Ovary (tissue), 9 donors: ENCODE measurements around the gene PHF3. TPM values are rescaled to one million over a fixed set of nuclear protein-coding genes. Genes with fewer than 3 reads are reported as not detected.

Source experiments
- DNase-seq, 5 donors: peaks; one replicate each; pipeline ENCODE4 v3.0.0-alpha.2; 2019 to 2020
- H3K27ac ChIP-seq, 2 donors: fragments of 200-600 bp; one replicate each; pipeline versions ENCODE4 v1.5.1 to v1.8.0; 2019 to 2022
- H3K27me3 ChIP-seq: fragments of 200-600 bp; one replicate; pipeline ENCODE4 v1.8.0; 2022
- H3K36me3 ChIP-seq: fragments of 200-600 bp; sonication (generic); one replicate; pipeline ENCODE4 v1.5.1; 2019
- H3K4me1 ChIP-seq: one replicate; pipeline ENCODE4 v1.8.1; 2013; ENCODE audit warnings: mild to moderate bottlenecking, moderate library complexity; ENCODE audit not compliant: insufficient read depth
- H3K4me3 ChIP-seq: fragments of 200-600 bp; sonication (generic); one replicate; pipeline ENCODE4 v1.5.1; 2017
- H3K9me3 ChIP-seq, 2 donors: fragments of 200-600 bp in 1 of 2; sonication (generic) in 1 of 2; one replicate each; pipeline versions ENCODE4 v1.5.1 to v1.8.1; 2013 to 2019; ENCODE audit warnings: mild to moderate bottlenecking in 1 of 2, moderate library complexity in 1 of 2
- EP300 ChIP-seq: sonication (generic); formaldehyde crosslinking; IDR thresholded peaks from one replicate; pipeline ENCODE4 v1.6.1; 2017; ENCODE audit warnings: antibody characterized with exemption
- POLR2A ChIP-seq: fragments of 450-650 bp; IDR thresholded peaks from one replicate; pipeline ENCODE4 v1.6.1; 2017; ENCODE audit warnings: antibody characterized with exemption, mild to moderate bottlenecking, moderate library complexity
- WGBS, 3 donors: extraction: QIAGEN DNeasy Blood & Tissue Kit in 1 of 3; methylation state at CpG; one replicate each; pipeline versions ENCODE4 v1.1.5 to v1.1.7; 2013 to 2017; 5-methylcytosine and 5-hydroxymethylcytosine counted together
- intact Hi-C, 4 donors: fragments of 100-400 bp; cut with DNase I; formaldehyde crosslinking; loops; one replicate each; pipeline versions ENCODE4 v1.11.0 to v1.15.1; 2022 to 2023
- polyA plus RNA-seq, 2 donors: library from polyadenylated mRNA; stranded (reverse); fragments of 200-250 nt in 1 of 2; fragments of 350-450 nt in 1 of 2; fragmentation: Illumina TruSeq in 1 of 2; extraction: RNeasy Lipid Tissue Mini Kit (QIAGEN cat#74804) in 1 of 2; gene quantifications; one replicate each; pipeline ENCODE4 v1.2.3, GENCODE V29; 2013 to 2014
- total RNA-seq, 7 donors: library from RNA; depleted of rRNA in 2 of 7; stranded (reverse); fragments of >200 nt in 2 of 7; fragmentation: NEBNext Ultra II Directional in 3 of 7; extraction: Animal tissue kit (Norgen Biotek cat#: 25700) in 3 of 7; gene quantifications; one replicate each; pipeline versions ENCODE4 v1.1.0 to v1.2.4, GENCODE V29; 2016 to 2023
- TF ChIP-seq, protein P1 (sequence below), 3 donors: fragments of 450-650 bp in 2 of 3; fragments of 200-600 bp in 1 of 3; IDR thresholded peaks; one replicate each; pipeline versions ENCODE4 v1.5.1 to v1.8.0; 2016 to 2022; ENCODE audit warnings: antibody characterized with exemption in 3 of 3, mild to moderate bottlenecking in 1 of 3
- donor health status: DM: no; HTN: no; CAD: no; lungs with moderate emphysema.
- donor health status: DM: no; HTN: no; CAD: no.
- donor health status: Bipolar disorder and iron deficiency.
- donor health status: DM: yes; HTN: yes; CAD: no.
- donor health status: DM: no; HTN: no; CAD: no.
- donor health status: DM: yes; HTN: yes; CAD: no.

The PHF3 gene
- total and polyA plus RNA-seq, 9 donors: 25.3 to 83.7 (median 64.6) TPM

DNA sequence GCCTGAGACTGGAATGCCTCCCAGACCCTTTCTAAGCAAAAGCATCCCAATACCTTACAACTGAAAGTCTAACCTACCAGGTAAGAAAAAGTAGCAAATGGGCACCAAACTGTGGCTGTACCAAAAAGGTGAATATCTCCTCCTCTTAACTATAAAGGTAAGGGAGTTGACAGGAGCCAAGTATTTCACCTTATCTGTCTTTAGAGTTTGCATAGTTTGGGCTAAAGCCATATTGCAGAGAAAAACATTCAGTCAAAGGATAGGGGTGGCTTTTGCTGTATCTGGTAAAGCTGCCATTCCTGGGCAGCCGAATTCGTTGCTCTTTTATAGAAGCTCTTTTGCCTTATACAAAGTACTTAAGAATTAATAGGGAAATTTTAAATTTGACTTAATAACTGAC, 38.1 kb downstream of the PHF3 start:
- TF ChIP-seq POLR2A (no peak), EP300 (no peak)
- TF ChIP-seq, protein P1, sequence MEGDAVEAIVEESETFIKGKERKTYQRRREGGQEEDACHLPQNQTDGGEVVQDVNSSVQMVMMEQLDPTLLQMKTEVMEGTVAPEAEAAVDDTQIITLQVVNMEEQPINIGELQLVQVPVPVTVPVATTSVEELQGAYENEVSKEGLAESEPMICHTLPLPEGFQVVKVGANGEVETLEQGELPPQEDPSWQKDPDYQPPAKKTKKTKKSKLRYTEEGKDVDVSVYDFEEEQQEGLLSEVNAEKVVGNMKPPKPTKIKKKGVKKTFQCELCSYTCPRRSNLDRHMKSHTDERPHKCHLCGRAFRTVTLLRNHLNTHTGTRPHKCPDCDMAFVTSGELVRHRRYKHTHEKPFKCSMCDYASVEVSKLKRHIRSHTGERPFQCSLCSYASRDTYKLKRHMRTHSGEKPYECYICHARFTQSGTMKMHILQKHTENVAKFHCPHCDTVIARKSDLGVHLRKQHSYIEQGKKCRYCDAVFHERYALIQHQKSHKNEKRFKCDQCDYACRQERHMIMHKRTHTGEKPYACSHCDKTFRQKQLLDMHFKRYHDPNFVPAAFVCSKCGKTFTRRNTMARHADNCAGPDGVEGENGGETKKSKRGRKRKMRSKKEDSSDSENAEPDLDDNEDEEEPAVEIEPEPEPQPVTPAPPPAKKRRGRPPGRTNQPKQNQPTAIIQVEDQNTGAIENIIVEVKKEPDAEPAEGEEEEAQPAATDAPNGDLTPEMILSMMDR (IDR thresholded peaks at IDR 0.05): no peak
- Histone ChIP-seq H3K36me3 (no peaks in the 10 kb centered on the region), H3K4me3 (no peak overlapping the region), H3K9me3 (no peaks in the 10 kb centered on the region), H3K27ac (no peak overlapping the region), H3K27me3 (no peaks in the 10 kb centered on the region), H3K4me1 (peaks cover 7% of the 10 kb centered on the region)
- WGBS, 3 donors: 84 to 97% (median 86%) methylated on average over 2 of the region's 2 CpGs
- no peak for DNase-seq
- intact Hi-C loops: no loop called here

DNA sequence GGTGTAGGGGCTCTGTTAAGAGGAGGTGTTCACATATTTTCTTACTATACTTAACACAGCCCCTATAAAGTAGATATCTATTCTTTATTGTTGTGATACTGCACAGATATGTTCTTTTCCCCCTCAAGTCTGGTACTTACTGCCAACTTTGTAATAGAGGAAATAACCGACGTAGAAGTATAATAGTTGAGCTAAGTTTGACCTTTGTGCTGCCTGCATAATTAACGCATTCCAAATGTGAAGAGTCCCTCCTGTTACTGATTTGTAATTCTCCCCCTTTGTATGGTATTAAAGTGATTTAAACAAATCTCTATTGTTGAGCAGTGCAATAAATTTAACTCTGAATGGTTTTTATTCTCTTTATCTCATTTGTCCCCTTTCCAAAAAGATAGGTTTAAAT, 39.0 kb downstream of the PHF3 start:
- no peak overlapping the region for H3K27ac ChIP-seq
- H3K36me3 ChIP-seq: no peaks in the 10 kb centered on the region
- H3K9me3 ChIP-seq: no peaks in the 10 kb centered on the region
- TF ChIP-seq EP300 (no peak), POLR2A (no peak)
- TF ChIP-seq, protein P1 (IDR thresholded peaks at IDR 0.05): no peak
- no peak for DNase-seq
- H3K4me3 ChIP-seq: no peak overlapping the region
- peaks cover 7% of the 10 kb centered on the region for H3K4me1 ChIP-seq
- intact Hi-C loops: no loop called here
- 37 to 40% (median 39%) methylated on average over 3 of the region's 3 CpGs for WGBS, 3 donors
- H3K27me3 ChIP-seq: no peaks in the 10 kb centered on the region

DNA sequence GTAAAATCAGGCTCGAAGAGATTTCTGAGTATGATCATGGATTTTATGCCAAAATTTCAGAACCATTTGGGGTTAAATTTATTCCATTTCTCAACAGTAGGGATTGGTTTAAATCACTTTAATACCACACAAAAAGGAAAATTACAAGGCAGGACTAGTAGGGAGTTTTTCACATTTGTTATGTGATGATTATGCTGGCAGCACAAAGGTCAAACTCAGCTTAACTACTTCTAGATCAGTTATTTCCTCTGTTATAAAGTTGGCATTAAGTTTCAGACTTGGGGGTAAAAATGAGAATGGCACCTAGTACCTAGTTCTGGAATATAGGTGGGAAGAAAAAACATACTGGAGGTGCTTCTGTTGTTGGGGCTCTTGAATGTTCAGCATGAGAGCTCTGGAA, 39.5 kb downstream of the PHF3 start:
- H3K4me1 ChIP-seq: peaks cover 7% of the 10 kb centered on the region
- no peaks in the 10 kb centered on the region for H3K9me3 ChIP-seq
- no peak overlapping the region for H3K27ac ChIP-seq
- H3K36me3 ChIP-seq: no peaks in the 10 kb centered on the region
- no peak overlapping the region for H3K4me3 ChIP-seq
- intact Hi-C loops: no loop called here
- no peak for DNase-seq
- 52 to 72% (median 56%) methylated on average over 1 of the region's 1 CpG for WGBS, 3 donors
- no peak for TF ChIP-seq POLR2A
- TF ChIP-seq, protein P1 (IDR thresholded peaks at IDR 0.05): no peak
- TF ChIP-seq EP300: no peak
- no peaks in the 10 kb centered on the region for H3K27me3 ChIP-seq

DNA sequence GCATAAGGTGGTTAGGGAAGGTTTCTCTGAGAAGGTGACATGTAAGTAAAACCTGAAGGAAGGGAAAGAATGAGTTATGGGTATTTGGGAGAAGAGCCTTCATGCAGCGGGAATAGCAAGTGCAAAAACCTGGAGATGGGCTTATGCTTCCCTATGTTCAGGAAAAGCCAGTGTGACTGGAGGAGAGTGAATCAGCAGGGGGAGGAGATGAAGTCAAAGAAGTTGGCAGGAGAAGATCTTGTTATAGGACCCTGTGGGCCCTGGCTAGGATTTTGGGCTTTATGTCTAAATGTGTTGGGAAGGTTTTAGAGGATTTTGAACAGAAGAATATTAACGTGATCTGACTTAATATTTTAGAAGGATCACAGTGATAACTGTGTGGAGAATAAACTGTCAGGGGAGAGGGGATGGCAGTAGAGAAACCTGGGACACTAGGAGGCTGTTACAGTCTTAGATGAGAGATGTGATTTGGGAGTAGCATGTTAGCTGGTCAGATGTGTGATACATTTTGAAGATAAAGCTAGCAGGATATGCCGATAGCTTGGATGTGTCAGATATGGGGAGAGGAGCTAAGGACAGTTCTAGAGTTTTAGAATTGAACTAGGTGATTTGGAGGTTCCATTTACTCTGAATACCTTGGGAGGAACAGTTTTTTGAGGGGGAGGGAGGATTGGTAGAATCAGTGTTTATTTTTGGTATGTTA, 41.0 kb downstream of the PHF3 start:
- Histone ChIP-seq H3K4me3 (no peak overlapping the region), H3K27ac (no peak overlapping the region), H3K27me3 (no peaks in the 10 kb centered on the region), H3K9me3 (no peaks in the 10 kb centered on the region), H3K4me1 (peaks cover 7% of the 10 kb centered on the region), H3K36me3 (no peaks in the 10 kb centered on the region)
- TF ChIP-seq POLR2A (no peak), EP300 (no peak)
- TF ChIP-seq, protein P1 (IDR thresholded peaks at IDR 0.05): no peak
- DNase-seq: no peak
- intact Hi-C loops: no loop called here
- WGBS, 3 donors: 84 to 93% (median 87%) methylated on average over 3 of the region's 3 CpGs
